GM21576 (cell line): ENCODE measurements around the gene ARHGEF40.
"Not testable (repeated sequence)": the region's sequence is repeated elsewhere in the genome, so short reads cannot be mapped to it uniquely, and the experiment has no call there.

ENCODE experiments used
- ATAC-seq: cut with Tn5 transposase; IDR thresholded peaks from one replicate; pipeline ENCODE4 v1.9.1; 2021; ENCODE audit warnings: mild to moderate bottlenecking, moderate library complexity; ENCODE audit not compliant: unreplicated experiment

Gene ARHGEF40

GRCh38 chr14:21039585-21040369, 30.3 kb upstream of the ARHGEF40 start:
- no peak for ATAC-seq

GRCh38 chr14:21040370-21040925, 29.7 kb upstream of the ARHGEF40 start:
- ATAC-seq = no peak

- ATAC-seq = not testable (repeated sequence)
Observed at GRCh38 chr14:21040941-21041340, 29.2 kb upstream of the ARHGEF40 start.

- no peak for ATAC-seq
Observed at GRCh38 chr14:21041676-21042433, 28.2 kb upstream of the ARHGEF40 start, which contains the start of gene RNASE7. TSS of gene RNASE7 (plus strand) at chr14:21042362. CDS start at chr14:21042993, 631 bp downstream.

- no peak for ATAC-seq
Observed at GRCh38 chr14:21042918-21043317, 27.2 kb upstream of the ARHGEF40 start.

- no peak for ATAC-seq
Observed at GRCh38 chr14:21043387-21043973, 26.6 kb upstream of the ARHGEF40 start.

- ATAC-seq = no peak
Observed at GRCh38 chr14:21043974-21044618, 26.0 kb upstream of the ARHGEF40 start.

- ATAC-seq = no peak
Observed at GRCh38 chr14:21047378-21047781, 22.7 kb upstream of the ARHGEF40 start.

- no peak for ATAC-seq
Observed at GRCh38 chr14:21048638-21049037, 21.5 kb upstream of the ARHGEF40 start.

- ATAC-seq = no peak
Observed at GRCh38 chr14:21049271-21049673, 20.8 kb upstream of the ARHGEF40 start.

- ATAC-seq = no peak
Observed at GRCh38 chr14:21050597-21050996, 19.5 kb upstream of the ARHGEF40 start.

- no peak for ATAC-seq
Observed at GRCh38 chr14:21053184-21054122, 16.7 kb upstream of the ARHGEF40 start.

GRCh38 chr14:21054123-21054767, 15.9 kb upstream of the ARHGEF40 start:
- no peak for ATAC-seq

GRCh38 chr14:21054768-21055145, 15.3 kb upstream of the ARHGEF40 start:
- no peak for ATAC-seq

- no peak for ATAC-seq
Observed at GRCh38 chr14:21055432-21056117, 14.5 kb upstream of the ARHGEF40 start.

- no peak for ATAC-seq
Observed at GRCh38 chr14:21056520-21057163, 13.5 kb upstream of the ARHGEF40 start.

GRCh38 chr14:21057803-21058675, 12.1 kb upstream of the ARHGEF40 start, which contains the start of gene RNASE8:
TSS of gene RNASE8 (plus strand) at chr14:21057822. CDS start at chr14:21057893, 71 bp downstream.
- ATAC-seq = no peak
